ENCODE results near the gene FMN1. TPM values are rescaled to one million over a fixed set of nuclear protein-coding genes. Genes with fewer than 3 reads are reported as not detected.

The FMN1 gene
- total RNA-seq, 1 donor from 2014 or later, result 12.0 TPM

GRCh38 chr15:33200444-33200843 is 5.9 kb upstream of the FMN1 start:
- DNase-seq (ENCODE audit: low spot score), result no peak

DNA sequence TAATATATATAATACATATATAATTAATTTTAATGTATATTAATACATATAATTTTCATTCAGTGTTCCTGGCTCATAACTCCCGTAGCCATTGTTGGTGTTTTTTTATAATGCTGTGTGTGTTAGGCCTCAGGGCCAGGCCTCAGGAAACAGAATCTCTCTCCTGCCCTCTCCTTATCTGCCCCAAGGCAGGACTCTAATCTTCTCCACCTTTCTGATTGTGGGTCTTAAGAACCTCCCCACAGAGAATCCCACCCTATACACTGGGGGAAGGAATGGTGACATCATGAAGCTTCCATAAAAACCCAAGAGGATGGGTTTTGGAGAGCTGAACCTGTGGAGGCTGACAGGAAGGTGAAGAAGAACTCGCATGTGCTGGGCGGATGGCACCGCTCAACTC is 4.0 kb upstream of the FMN1 start:
- no peak for DNase-seq (ENCODE audit: low spot score)

DNA sequence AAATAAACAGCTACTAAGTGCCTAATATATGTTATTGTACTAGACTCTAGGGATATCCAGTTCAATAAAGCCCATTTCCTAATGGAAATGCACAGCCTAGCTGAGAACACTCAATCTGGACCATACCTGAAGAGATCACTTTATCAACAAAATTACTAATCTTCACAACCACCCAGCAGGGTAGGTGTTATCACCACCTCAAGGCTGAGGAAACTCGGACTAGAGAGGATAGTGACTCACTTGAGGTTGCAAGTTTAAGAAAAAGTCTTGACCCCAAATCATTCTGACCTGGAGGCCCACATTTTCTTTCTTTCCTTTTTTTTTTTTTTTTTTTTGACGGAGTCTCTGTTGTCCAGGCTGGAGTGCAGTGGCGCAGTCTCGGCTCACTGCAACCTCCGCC is 3.1 kb upstream of the FMN1 start:
- DNase-seq (ENCODE audit: low spot score), result no peak

GRCh38 chr15:33194237-33194636 is 277 bp downstream of the FMN1 start:
- no peak for DNase-seq (ENCODE audit: low spot score)

DNA sequence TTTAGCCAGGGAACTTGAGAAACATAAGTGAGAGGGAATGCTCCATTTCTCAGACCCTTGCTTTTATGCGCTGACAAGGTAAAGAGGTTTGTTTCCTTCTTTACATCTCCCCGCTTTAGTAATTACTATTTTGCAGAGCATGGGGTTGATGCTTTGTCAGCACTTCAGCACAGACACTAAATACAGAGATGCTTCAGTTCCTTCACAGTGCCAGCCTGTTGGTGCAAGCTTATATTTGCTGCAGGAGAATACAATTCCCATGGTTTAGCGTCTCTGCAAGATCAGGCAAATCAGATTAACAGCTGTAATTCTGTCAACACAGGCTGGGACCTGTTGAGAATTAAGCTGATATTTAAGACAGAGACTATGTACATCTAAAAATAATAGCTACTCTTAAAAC is 2.9 kb downstream of the FMN1 start:
- peak; percentile 38 for DNase-seq (ENCODE audit: low spot score)

GRCh38 chr15:33190539-33190938 is 4.0 kb downstream of the FMN1 start:
- no peak for DNase-seq (ENCODE audit: low spot score)

DNA sequence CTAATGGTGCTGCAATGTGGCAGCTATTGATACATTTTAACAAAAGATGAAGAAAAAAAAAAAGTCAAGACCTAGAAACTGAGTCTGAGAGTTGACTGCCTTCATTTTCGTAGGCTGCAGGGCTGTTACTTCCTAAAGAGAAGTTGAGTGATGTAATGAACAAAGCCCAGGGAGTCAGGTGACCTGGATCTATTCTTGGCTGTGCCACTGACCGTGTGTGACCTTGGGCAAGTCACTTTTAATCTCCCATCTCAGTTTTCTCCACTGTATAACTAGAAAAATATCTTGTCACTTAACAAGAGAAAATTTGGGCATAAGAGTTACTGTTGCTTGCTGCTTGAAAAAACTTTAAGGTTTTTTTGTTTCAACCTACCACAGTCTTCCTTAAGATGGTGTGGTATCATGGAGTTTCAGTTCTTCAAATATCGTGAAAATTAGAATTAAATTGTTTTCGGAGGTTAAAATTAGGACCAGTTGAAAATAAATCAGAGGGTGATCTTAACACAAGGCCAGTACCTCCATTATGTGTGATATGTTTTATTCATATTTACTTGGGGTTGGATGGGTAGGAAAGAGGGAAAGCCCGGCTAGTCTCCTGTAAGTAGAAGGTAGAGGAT is 5.8 kb downstream of the FMN1 start:
- DNase-seq (ENCODE audit: low spot score), result peak; percentile 10

DNA sequence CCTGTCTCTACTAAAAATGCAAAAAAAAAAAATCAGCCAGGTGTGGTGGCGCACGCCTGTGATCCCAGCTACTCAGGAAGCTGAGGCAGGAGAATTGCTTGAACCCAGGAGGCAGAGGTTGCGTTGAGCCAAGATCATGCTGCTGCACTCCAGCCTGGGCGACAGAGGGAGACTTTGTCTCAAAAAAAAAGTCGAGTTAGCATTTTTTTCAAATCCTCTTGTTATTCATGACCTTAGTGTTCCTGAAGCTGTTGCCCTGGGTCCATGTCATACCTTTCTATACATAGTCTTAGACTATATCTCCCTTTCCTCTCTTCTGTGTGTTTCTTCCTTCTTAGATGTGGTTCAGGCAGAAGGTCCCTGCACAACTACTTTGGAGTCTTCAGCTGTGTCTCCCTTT is 6.4 kb downstream of the FMN1 start:
- no peak for DNase-seq (ENCODE audit: low spot score)

DNA sequence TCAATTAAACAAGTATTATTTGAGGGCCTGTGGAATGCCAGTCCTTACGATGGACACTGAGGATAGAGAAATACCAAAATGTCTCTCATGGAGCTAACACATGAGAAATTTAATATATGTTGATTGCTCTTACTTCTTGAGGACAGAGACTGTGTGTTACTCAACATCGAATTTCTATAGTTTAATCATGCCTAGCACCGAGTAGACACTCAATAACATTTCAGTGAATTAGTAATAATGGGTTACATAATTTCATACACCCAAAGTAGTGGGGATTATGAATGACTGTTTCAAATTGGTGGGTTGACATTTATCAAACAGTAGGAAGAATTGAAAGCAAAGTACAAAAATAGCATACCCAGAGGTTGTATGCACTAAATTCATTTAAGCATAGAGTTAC is 11.2 kb downstream of the FMN1 start:
- no peak for DNase-seq (ENCODE audit: low spot score)

GRCh38 chr15:33182926-33183325 is 11.6 kb downstream of the FMN1 start:
- DNase-seq (ENCODE audit: low spot score), result no peak

GRCh38 chr15:33182278-33182905 is 12.1 kb downstream of the FMN1 start:
- DNase-seq (ENCODE audit: low spot score), result no peak

DNA sequence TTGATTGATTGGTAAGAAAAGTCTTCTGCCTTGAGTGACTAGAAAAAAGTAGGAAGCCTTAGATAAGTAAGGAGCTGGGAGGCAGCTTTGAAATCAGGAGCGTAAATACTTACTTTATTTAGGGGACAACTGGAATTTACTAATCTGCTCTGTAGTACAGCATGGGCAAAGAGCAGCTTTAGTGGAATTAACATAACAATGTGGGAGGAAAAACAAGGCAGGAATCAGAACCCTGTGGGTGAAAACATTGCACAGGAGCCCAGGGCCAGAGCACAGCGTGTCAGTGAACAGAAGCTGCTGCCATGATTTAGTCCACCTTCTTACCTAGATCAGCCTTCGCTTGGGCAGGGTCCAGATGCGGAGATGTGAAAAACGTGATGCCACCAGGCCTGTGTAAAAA is 14.6 kb downstream of the FMN1 start:
- no peak for DNase-seq (ENCODE audit: low spot score)

DNA sequence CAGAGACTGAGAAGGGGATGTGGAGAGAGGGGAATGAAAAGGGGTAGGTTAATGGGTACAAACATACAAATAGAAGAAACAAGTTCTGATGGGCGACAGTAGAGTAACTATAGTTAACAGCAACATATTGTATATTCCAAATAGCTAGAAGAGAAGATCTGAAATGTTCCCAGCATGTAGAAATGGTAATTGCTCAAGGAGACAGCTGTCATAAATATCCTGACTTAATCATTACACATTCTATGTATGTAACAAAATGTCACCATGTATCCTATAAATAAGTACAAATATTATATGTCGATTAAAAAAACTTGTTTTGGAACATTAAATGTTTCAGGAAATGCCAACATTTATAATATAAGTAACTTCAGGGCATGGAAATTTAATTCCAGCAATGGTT is 23.3 kb downstream of the FMN1 start:
- no peak for DNase-seq (ENCODE audit: low spot score)

- DNase-seq (ENCODE audit: low spot score), result no peak
Observed at GRCh38 chr15:33169625-33170024, 24.9 kb downstream of the FMN1 start.

GRCh38 chr15:33168444-33168843 is 26.1 kb downstream of the FMN1 start:
- no peak for DNase-seq (ENCODE audit: low spot score)

GRCh38 chr15:33163816-33164215 is 30.7 kb downstream of the FMN1 start:
- no peak for DNase-seq (ENCODE audit: low spot score)

DNA sequence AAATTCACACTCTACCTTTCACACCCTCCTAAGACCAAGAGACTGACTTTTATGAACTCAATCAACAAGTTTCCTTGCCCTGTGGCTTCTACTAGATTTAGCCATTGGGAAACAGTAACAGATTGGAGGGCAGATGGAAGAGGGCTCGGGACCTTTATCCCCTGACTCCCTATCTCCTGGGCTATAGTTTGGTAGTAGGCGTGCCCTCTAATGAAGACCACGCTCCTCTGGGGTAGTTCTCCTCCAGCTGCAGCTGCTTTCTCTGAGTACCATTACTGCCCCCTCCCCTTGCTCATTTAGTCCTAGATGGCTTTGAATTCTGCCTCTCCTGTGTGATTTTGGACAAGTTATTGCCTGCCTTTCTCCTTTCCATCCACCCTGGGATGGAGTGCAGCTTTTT is 33.3 kb downstream of the FMN1 start:
- no peak for DNase-seq (ENCODE audit: low spot score)

GRCh38 chr15:33160581-33161165 is 33.8 kb downstream of the FMN1 start:
- peak; percentile 45 for DNase-seq (ENCODE audit: low spot score)

DNA sequence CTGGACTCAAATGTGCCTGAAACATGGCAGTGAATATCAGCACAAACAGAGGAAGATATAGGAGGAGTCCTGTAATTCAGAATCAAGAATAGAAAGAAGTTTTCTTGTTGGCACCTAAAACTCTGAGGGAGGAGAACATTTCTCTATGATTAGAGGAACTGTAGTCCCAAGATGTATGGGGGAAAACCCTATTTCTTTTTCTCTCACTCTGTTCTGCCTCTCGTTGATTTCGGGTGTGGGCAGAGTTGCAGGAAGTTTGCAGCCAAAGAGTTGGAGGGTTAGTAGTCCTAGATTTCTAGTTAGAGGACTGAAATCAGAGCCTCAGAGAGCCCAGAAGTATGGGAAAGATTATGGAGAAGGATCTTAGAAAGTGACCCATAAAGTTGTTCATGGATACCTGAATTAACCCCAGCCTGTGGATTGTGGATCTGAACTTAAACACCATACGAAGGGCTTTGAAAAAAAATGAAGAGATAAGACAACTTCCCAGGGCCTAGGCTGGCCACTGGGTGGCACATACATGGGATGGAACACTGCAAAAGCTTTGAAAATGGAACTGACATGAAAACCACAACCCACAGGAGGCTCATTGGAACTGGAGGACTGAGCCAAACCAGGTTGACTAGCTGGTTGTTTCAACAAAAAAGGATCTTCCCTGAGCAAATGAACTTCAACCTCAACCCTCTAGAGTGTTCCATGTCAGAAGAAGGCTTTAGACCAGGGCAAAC is 34.6 kb downstream of the FMN1 start:
- no peak for DNase-seq (ENCODE audit: low spot score)

DNA sequence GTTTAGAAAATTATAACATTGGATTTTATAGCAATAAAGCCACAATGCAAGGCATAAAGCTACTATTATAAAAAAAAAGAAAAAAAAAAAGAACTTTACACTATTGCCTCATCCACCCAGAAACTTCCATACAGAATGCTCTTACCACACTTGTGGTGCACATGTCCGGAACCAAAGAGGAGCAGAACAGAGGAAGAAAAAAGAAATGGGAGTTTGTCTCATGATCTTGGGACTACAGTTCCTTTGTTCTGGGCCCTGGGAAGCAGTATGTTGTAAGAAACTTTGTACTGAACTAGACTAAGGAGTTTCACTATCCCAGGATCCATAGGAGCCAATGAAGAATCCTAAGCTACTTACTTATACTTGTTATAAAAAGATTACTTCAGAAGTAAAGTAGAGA is 36.1 kb downstream of the FMN1 start:
- DNase-seq (ENCODE audit: low spot score), result no peak

DNA sequence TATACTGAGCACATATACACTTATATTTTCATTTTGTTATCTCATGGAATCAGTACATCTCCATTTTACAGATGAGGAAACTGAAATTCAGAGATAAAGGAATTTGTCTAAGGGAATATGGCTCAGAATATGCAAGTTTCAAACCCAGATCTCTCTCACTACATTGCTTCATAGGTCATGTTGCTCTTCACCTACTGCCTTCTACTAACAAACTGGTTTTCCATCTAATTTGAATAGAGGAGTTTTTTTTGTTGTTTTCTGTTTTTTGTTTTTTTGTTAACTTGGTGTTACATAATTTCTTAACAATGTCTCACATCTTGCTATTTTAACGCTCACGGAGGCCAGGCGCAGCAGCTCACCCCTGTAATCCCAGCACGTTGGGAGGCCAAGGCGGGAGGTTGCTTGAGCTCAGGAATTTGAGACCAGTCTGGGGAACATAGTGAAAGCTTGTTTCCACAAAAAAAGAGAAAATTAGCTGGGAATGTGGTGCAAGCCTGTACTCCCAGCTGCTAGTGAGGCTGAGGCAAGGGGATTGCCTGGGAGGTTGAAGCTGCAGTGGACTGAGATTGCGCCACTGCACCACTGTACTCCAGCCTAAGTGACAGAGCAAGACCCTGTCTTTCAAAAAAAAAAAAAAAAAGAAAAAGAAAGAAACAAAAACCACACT is 37.0 kb downstream of the FMN1 start:
- no peak for DNase-seq (ENCODE audit: low spot score)
